GM13976 (cell line): ENCODE measurements around the gene SUMO1.
"Not testable (repeated sequence)": the region's sequence is repeated elsewhere in the genome, so short reads cannot be mapped to it uniquely, and the experiment has no call there.

Experiments used
- DNase-seq: peaks from one replicate; pipeline ENCODE4 v3.0.0; 2012; ENCODE audit warnings: low spot score
- CTCF ChIP-seq: IDR thresholded peaks from 2 replicates; pipeline ENCODE4 v1.5.1; 2012; ENCODE audit warnings: borderline replicate concordance, mild to moderate bottlenecking; ENCODE audit not compliant: insufficient read depth; ENCODE audit errors: extremely low read depth, missing control alignments, control extremely low read depth
- in situ Hi-C: fragments of 300-500 bp; cut with MboI; formaldehyde crosslinking; loops from one replicate; pipeline ENCODE4 v1.12.0; 2022; ENCODE audit warnings: low sequenced_read_pairs, mixed read lengths, inconsistent platforms; ENCODE audit not compliant: unreplicated experiment

Gene SUMO1

GRCh38 chr2:202238234-202239197 is at the start of gene SUMO1:
Gene SUMO1, minus strand, starts transcription at chr2:202238597. Its CDS starts 146 bp downstream, at chr2:202238451.
- no peak for TF ChIP-seq CTCF
- peak; percentile 95 for DNase-seq
- in situ Hi-C loops, result no loop called here

DNA sequence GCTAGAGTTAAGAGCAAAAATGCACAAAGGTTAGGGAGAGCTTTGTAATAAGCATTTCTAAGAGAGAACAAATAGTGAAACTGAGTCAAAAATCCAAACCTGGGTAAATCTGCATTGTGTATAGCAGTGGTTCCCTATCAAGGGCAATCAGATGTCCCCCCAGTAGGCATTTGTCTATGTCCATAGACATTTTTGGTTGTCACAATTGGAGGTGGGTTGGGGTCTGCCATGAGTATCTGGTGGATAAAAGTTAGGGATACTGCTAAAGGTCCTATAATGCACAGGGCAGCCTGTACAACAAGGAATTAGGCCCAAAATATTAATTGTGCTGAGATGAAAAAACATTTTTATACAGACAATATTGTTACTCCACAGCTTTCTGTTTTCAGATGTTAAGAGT is 48.2 kb upstream of the SUMO1 start:
- in situ Hi-C loops, result no loop called here
- DNase-seq, result no peak
- no peak for TF ChIP-seq CTCF

- no peak for DNase-seq
- in situ Hi-C loops, result no loop called here
- peak; percentile 13 for TF ChIP-seq CTCF
These were observed 40.5 kb upstream of the SUMO1 start for GRCh38 chr2:202278944-202279343.

DNA sequence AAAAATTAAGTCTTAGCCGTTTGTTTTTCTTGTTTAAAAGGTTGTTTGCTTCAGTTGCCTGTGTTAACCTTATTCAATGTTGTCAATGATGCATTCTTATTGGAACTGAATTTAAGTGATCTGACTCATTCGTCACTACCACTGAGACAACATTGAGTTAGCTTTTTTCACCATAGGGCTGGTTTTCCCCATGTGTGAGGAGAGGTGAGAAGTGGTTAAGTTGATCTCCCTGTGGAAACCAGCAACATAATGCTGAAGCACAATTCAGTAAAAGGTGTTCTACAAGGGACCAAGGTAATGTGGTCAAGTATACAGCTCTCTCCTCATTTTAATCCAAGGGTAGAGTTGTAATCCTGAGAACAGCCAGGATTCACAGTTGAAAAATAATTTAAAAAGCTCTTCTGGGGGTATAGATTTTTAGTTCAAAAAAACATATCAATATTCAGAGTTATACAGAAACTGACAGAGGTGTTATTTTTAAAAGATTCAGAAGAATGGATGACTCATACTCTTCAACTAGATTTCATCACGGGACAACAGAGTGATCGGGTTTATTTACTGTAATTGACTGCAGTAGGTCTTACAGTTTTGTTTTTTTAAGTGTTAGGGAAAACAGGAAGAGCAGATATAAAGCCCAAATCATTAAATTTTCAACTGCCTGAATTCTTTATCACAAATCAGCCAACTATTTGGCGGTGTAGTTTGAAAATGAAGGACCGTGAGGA is 39.8 kb upstream of the SUMO1 start:
- in situ Hi-C loops, result no loop called here
- no peak for DNase-seq
- no peak for TF ChIP-seq CTCF

GRCh38 chr2:202276078-202276720 is 37.8 kb upstream of the SUMO1 start:
- in situ Hi-C loops, DNase-seq: not testable (repeated sequence)

DNA sequence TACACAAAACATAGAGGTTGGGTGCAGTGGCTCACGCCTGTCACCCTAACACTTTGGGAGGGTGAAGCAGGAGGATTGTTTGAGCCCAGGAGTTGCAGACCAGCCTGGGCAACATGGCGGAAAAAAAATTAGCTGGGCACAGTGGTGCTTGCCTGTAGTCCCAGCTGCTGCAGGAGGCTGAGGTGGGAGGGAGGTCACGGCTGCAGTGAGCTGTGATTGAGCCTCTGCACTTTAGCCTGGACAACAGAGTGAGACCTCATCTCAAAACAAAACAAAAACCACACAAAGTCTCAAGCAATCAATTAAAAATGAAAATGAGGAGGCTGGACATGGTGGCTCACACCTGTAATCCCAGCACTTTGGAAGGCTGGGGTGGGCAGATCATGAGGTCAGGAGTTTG is 32.1 kb upstream of the SUMO1 start:
- DNase-seq, result no peak
- in situ Hi-C loops, result no loop called here
- no peak for TF ChIP-seq CTCF
